ENCODE results near the gene LRRC74A.

Gene LRRC74A

DNA sequence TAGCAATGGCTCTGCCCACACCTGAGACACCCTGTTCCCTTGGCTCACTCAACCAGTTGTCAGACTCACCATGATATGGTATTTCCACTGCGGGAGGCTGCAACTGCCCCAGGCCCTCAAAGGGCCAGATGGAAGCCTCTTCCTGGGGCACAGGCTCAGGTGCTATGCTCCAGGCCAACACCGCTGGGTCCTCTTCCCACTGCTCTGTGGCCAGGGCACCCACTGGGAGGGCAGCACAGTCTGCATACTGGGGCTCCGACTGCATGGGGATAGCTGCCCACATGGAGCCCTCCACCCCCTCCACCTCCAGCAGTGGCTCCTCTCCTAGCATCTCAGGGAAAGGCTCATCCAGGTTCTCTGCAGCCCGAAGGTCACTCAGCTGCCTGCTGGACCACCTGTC is 17.2 kb upstream of the LRRC74A start:
- TF ChIP-seq POU2F2 (IDR thresholded peaks at IDR 0.05; ENCODE audit: low read depth, low read length) (no peak), TAF1 (IDR thresholded peaks at IDR 0.05; ENCODE audit: low read depth, low read length) (no peak), SPI1 (IDR thresholded peaks at IDR 0.05; ENCODE audit: low read depth, low read length) (no peak), POLR2A (IDR thresholded peaks at IDR 0.05; ENCODE audit: low read depth, low read length) (no peak), POLR2AphosphoS5 (IDR thresholded peaks at IDR 0.05; ENCODE audit: low read depth, low read length) (no peak), PAX5 (IDR thresholded peaks at IDR 0.05; ENCODE audit: insufficient read depth, low read length, severe bottlenecking) (no peak)
- FAIRE-seq (no peak), DNase-seq (ENCODE audit: insufficient read length, low spot score) (no peak)

DNA sequence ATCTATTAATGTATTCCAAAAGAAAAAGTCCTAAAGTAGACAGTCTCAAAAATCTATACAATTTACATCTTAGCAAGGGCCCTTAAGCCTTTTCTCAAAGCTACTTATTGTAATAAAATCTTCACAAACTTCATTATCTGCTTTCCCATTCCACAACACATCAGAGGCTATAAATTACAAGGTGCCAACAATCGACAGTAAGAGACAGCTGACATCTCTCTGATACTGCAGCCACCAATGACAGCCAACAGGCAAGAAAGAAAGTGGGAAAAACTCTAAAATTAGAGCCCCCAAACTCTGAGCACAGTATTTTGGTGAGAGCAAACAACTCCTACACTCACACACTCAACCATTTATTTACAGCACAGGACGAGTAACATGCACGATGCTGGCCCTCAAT is 15.7 kb upstream of the LRRC74A start:
- TF ChIP-seq SPI1 (IDR thresholded peaks at IDR 0.05; ENCODE audit: low read depth, low read length), result no peak
- TF ChIP-seq POLR2AphosphoS5 (IDR thresholded peaks at IDR 0.05; ENCODE audit: low read depth, low read length), result no peak
- TF ChIP-seq POU2F2 (IDR thresholded peaks at IDR 0.05; ENCODE audit: low read depth, low read length), result no peak
- DNase-seq (ENCODE audit: insufficient read length, low spot score) (no peak), FAIRE-seq (no peak)

GRCh38 chr14:76810953-76811400 is 15.2 kb upstream of the LRRC74A start:
- FAIRE-seq (peak; percentile 94), DNase-seq (ENCODE audit: insufficient read length, low spot score) (peak; percentile 25)
- TF ChIP-seq SPI1 (IDR thresholded peaks at IDR 0.05; ENCODE audit: low read depth, low read length) (no peak), POLR2A (IDR thresholded peaks at IDR 0.05; ENCODE audit: low read depth, low read length) (no peak), POLR2AphosphoS5 (IDR thresholded peaks at IDR 0.05; ENCODE audit: low read depth, low read length) (no peak), POU2F2 (IDR thresholded peaks at IDR 0.05; ENCODE audit: low read depth, low read length) (no peak), TAF1 (IDR thresholded peaks at IDR 0.05; ENCODE audit: low read depth, low read length) (no peak), PAX5 (IDR thresholded peaks at IDR 0.05; ENCODE audit: insufficient read depth, low read length, severe bottlenecking) (no peak)

DNA sequence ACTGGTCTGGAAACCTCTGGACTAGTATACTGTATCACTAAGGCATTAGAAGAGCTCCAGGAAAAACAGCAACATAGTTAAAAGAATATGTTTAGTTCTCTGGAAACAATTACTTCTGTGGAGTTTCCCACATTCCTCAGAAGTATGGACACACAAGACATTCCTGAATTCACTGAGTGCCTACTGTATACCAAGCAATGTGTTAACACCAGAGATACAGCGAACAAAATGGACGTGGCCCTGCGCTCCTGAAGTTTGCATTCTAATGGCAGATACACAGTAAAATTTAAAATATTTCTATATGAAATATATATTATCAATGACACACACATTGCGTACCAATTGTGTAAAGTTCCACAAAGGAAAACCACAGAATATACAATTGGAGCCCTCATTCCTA is 14.6 kb upstream of the LRRC74A start:
- no peak for DNase-seq (ENCODE audit: insufficient read length, low spot score)
- TF ChIP-seq POU2F2 (IDR thresholded peaks at IDR 0.05; ENCODE audit: low read depth, low read length) (no peak), SPI1 (IDR thresholded peaks at IDR 0.05; ENCODE audit: low read depth, low read length) (no peak), PAX5 (IDR thresholded peaks at IDR 0.05; ENCODE audit: insufficient read depth, low read length, severe bottlenecking) (no peak), POLR2AphosphoS5 (IDR thresholded peaks at IDR 0.05; ENCODE audit: low read depth, low read length) (no peak), TAF1 (IDR thresholded peaks at IDR 0.05; ENCODE audit: low read depth, low read length) (no peak), POLR2A (IDR thresholded peaks at IDR 0.05; ENCODE audit: low read depth, low read length) (no peak)
- no peak for FAIRE-seq

DNA sequence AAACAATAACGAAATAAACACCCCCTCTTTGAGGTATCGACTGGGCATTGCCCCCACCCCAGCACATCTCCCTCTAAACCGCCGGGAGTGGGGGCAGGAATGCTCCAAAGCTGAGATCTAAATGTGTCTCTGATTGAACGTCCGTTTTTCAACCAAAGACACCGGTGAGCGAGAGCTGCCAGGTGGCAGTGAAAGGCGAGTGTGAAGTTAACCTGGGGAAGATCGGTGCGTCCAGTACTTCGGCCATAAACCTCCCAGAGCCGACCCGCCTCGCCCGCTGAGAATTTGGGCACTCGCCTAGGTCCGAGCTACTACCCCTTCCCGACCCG is 14.2 kb upstream of the LRRC74A start:
- no peak for TF ChIP-seq POLR2AphosphoS5 (IDR thresholded peaks at IDR 0.05; ENCODE audit: low read depth, low read length)
- TF ChIP-seq TAF1 (IDR thresholded peaks at IDR 0.05; ENCODE audit: low read depth, low read length), result no peak
- no peak for TF ChIP-seq SPI1 (IDR thresholded peaks at IDR 0.05; ENCODE audit: low read depth, low read length)
- no peak for TF ChIP-seq POU2F2 (IDR thresholded peaks at IDR 0.05; ENCODE audit: low read depth, low read length)
- no peak for TF ChIP-seq PAX5 (IDR thresholded peaks at IDR 0.05; ENCODE audit: insufficient read depth, low read length, severe bottlenecking)
- no peak for TF ChIP-seq POLR2A (IDR thresholded peaks at IDR 0.05; ENCODE audit: low read depth, low read length)
- DNase-seq (ENCODE audit: insufficient read length, low spot score) (peak; percentile 26), FAIRE-seq (no peak)

DNA sequence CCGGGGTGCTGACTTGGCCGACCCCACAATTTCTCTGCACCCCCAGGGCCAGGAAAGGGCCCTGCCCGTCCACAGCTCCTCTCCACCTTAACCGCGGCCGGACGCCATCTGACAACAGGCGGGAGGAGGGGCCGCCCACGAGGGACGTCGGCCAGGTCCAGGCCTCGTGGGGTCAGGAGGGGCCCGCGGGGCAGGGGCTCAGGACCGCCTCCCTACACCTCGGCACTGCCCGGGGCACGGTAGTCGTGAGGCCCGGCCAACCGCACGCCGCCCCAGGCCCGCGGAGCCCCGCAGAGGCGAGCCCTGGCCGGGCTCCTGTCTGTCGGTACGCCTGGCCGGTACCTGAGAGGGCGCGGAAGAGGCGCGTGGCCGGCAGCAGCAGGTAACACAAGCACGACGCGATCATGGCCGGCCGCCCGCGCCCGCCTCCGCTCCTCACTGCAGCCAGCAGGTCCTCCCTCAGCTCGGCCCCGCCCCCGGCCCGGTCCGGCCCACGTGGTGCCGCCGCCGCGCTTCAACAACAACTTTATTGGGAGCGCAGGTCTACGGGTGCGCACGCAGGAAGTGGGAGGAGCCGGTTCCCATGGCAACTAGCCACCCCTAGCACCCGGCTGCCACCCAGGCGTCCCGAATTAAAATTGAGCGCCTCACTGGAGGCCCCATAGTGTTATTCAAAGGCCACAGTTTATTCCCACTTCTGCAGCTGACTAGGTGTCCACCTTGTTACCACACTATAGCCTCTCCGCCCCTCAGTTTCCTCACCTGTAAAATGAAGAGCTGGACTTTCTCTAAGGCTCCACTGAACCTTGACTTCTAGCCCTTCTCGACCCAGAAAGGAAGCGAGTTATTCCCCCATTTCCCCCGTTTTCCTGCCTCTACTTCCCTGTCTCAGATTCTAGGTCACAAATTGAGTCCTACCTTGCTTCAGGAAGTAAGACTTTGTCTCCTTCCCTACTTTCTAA is 13.5 kb upstream of the LRRC74A start, which contains the start of gene ANGEL1:
ANGEL1 (minus strand) TSS at position 461 of the 962 bp plus-strand sequence; CDS start at position 406, 55 bp downstream.
- peak; percentile 99 for FAIRE-seq
- peak; percentile 9; the same call in 1 of the 2 replicates for TF ChIP-seq POU2F2 (IDR thresholded peaks at IDR 0.05; ENCODE audit: low read depth, low read length)
- peak; percentile 19; the same call in 1 of the 2 replicates for TF ChIP-seq SPI1 (IDR thresholded peaks at IDR 0.05; ENCODE audit: low read depth, low read length)
- peak; percentile 73 for TF ChIP-seq POLR2AphosphoS5 (IDR thresholded peaks at IDR 0.05; ENCODE audit: low read depth, low read length)
- no peak for TF ChIP-seq PAX5 (IDR thresholded peaks at IDR 0.05; ENCODE audit: insufficient read depth, low read length, severe bottlenecking)
- TF ChIP-seq POLR2A (IDR thresholded peaks at IDR 0.05; ENCODE audit: low read depth, low read length), result peak; percentile 72
- peak; percentile 36; the same call in 1 of the 2 replicates for TF ChIP-seq TAF1 (IDR thresholded peaks at IDR 0.05; ENCODE audit: low read depth, low read length)
- peak; percentile 80 for DNase-seq (ENCODE audit: insufficient read length, low spot score)

DNA sequence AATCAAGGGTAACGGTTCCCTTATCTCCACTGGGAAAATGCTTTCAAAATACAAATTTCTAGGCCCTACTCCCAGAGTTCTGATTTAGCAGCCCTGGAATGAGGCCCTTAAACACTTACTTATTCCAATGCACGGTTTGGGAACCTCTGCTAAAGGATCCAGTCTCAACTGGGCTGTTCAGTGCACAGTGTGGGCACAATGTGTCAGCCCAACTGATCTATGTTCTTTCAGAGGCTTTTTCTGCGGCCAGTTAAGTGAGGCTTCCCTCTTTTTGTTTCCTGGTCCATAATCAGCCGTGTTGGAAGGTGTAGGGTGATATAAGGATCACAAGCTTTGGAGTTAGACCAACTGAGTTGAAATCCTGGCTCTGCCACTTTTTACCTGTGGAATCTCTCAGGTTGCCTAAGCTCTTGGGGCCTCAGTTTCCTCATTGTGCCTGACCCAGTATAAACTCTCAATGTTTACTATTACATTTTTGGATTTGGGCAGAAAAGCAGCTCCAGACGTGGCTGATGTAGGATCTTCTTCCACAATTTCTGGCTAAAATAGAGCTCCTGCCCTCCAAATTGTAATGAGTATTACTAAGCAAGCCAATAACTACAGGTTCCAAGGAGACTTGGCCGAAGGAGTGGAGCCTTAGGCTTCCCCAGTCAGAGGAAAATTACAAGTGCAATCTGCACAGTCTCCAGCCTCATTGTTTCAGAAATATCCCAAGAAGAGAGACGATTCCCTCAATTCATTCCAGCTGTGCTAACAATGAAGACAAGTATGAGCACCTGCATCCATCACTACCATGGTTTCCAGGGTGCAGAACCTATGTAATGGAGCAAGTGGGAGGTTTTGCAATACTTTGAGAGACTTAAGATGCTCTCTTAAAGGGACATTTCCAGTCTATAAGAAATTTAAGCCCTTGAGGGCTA is 11.2 kb upstream of the LRRC74A start:
- no peak for FAIRE-seq
- TF ChIP-seq POU2F2 (IDR thresholded peaks at IDR 0.05; ENCODE audit: low read depth, low read length) (no peak), TAF1 (IDR thresholded peaks at IDR 0.05; ENCODE audit: low read depth, low read length) (no peak), POLR2A (IDR thresholded peaks at IDR 0.05; ENCODE audit: low read depth, low read length) (no peak), SPI1 (IDR thresholded peaks at IDR 0.05; ENCODE audit: low read depth, low read length) (no peak), PAX5 (IDR thresholded peaks at IDR 0.05; ENCODE audit: insufficient read depth, low read length, severe bottlenecking) (no peak), POLR2AphosphoS5 (IDR thresholded peaks at IDR 0.05; ENCODE audit: low read depth, low read length) (no peak)

GRCh38 chr14:76820700-76821099 is 5.5 kb upstream of the LRRC74A start:
- FAIRE-seq (no peak), DNase-seq (ENCODE audit: insufficient read length, low spot score) (no peak)
- TF ChIP-seq POLR2AphosphoS5 (IDR thresholded peaks at IDR 0.05; ENCODE audit: low read depth, low read length), result no peak
- TF ChIP-seq POU2F2 (IDR thresholded peaks at IDR 0.05; ENCODE audit: low read depth, low read length), result no peak
- TF ChIP-seq PAX5 (IDR thresholded peaks at IDR 0.05; ENCODE audit: insufficient read depth, low read length, severe bottlenecking), result no peak

More for the DNA sequence above, 11.2 kb upstream of the LRRC74A start:
- no peak for DNase-seq (ENCODE audit: insufficient read length, low spot score)
